H9 (cell line): ENCODE results near the gene MAN1B1. TPM values are rescaled to one million over a fixed set of nuclear protein-coding genes. Genes with fewer than 3 reads are reported as not detected.

Experiments used
- DNase-seq: peaks from one replicate; pipeline ENCODE4 v3.0.0-alpha.2; 2017
- H2AFZ ChIP-seq: one replicate; pipeline ENCODE4 v1.6.1; 2013; ENCODE audit warnings: mild to moderate bottlenecking, low read length, control low read depth, moderate library complexity
- H2AK5ac ChIP-seq: 2 replicates; pipeline ENCODE4 v1.6.1; 2013; ENCODE audit warnings: low read length, control low read depth, mixed read lengths; ENCODE audit not compliant: insufficient read length
- H2BK120ac ChIP-seq: one replicate; pipeline ENCODE4 v1.6.1; 2013; ENCODE audit warnings: low read depth, mild to moderate bottlenecking, low read length, control low read depth, inconsistent platforms; ENCODE audit not compliant: poor library complexity, severe bottlenecking
- H2BK12ac ChIP-seq: 2 replicates; pipeline ENCODE4 v1.6.1; 2013; ENCODE audit warnings: low read length, control low read depth, mixed read lengths, low read depth; ENCODE audit not compliant: insufficient read length
- H2BK15ac ChIP-seq: 2 replicates; pipeline ENCODE4 v1.6.1; 2013; ENCODE audit warnings: low read depth, low read length, control low read depth
- H2BK20ac ChIP-seq: one replicate; pipeline ENCODE4 v1.6.1; 2013; ENCODE audit warnings: low read depth, mild to moderate bottlenecking, low read length, control low read depth, inconsistent platforms; ENCODE audit not compliant: poor library complexity, severe bottlenecking
- H2BK5ac ChIP-seq: 2 replicates; pipeline ENCODE4 v1.6.1; 2013; ENCODE audit warnings: low read length, control low read depth, mixed read lengths; ENCODE audit not compliant: insufficient read length
- H3K14ac ChIP-seq: 2 replicates; pipeline ENCODE4 v1.6.1; 2013; ENCODE audit warnings: low read length, control low read depth; ENCODE audit not compliant: insufficient read depth
- H3K18ac ChIP-seq: 2 replicates; pipeline ENCODE4 v1.6.1; 2013; ENCODE audit warnings: low read depth, mild to moderate bottlenecking, mixed read lengths, low read length, control low read depth; ENCODE audit not compliant: insufficient read length
- H3K23ac ChIP-seq: 2 replicates; pipeline ENCODE4 v1.6.1; 2013; ENCODE audit warnings: low read length, control low read depth, mixed read lengths, low read depth; ENCODE audit not compliant: insufficient read length
- H3K23me2 ChIP-seq: 2 replicates; pipeline ENCODE4 v1.6.1; 2013; ENCODE audit warnings: low read depth, mild to moderate bottlenecking, mixed read lengths, low read length, control low read depth; ENCODE audit not compliant: insufficient read length, poor library complexity, severe bottlenecking
- H3K27ac ChIP-seq: 2 replicates; pipeline ENCODE4 v1.5.1; 2013; ENCODE audit warnings: low read length, control low read depth, mixed read lengths, low read depth; ENCODE audit not compliant: insufficient read length
- H3K27me3 ChIP-seq: 2 replicates; pipeline ENCODE4 v1.6.1; 2013; ENCODE audit warnings: low read length, control low read depth, inconsistent platforms; ENCODE audit not compliant: insufficient read depth
- H3K4ac ChIP-seq: 2 replicates; pipeline ENCODE4 v1.6.1; 2013; ENCODE audit warnings: low read depth, mild to moderate bottlenecking, control low read depth, inconsistent platforms, low read length, moderate library complexity
- H3K4me1 ChIP-seq: 2 replicates; pipeline ENCODE4 v1.6.1; 2013; ENCODE audit warnings: low read length, control low read depth, inconsistent platforms; ENCODE audit not compliant: insufficient read depth
- H3K4me2 ChIP-seq: 2 replicates; pipeline ENCODE4 v1.6.1; 2013; ENCODE audit warnings: low read length, control low read depth, mixed read lengths; ENCODE audit not compliant: insufficient read length, insufficient read depth
- H3K56ac ChIP-seq: 2 replicates; pipeline ENCODE4 v1.6.1; 2013; ENCODE audit warnings: low read depth, mild to moderate bottlenecking, mixed read lengths, low read length, control low read depth; ENCODE audit not compliant: insufficient read length
- H3K79me1 ChIP-seq: 2 replicates; pipeline ENCODE4 v1.6.1; 2013; ENCODE audit warnings: low read depth, mild to moderate bottlenecking, moderate library complexity, low read length, control low read depth, inconsistent platforms; ENCODE audit not compliant: insufficient read depth, poor library complexity, severe bottlenecking
- H3K79me2 ChIP-seq: 2 replicates; pipeline ENCODE4 v1.6.1; 2013; ENCODE audit warnings: low read length, control low read depth, inconsistent platforms; ENCODE audit not compliant: insufficient read depth
- H3K9ac ChIP-seq: 2 replicates; pipeline ENCODE4 v1.6.1; 2013; ENCODE audit warnings: low read length, control low read depth, mixed read lengths; ENCODE audit not compliant: insufficient read length; ENCODE audit errors: extremely low read depth
- H3K9me3 ChIP-seq: one replicate; pipeline ENCODE4 v1.6.1; 2013; ENCODE audit warnings: low read depth, low read length, inconsistent platforms; ENCODE audit not compliant: control insufficient read depth
- H3T11ph ChIP-seq: one replicate; pipeline ENCODE4 v1.6.1; 2013; ENCODE audit warnings: mild to moderate bottlenecking, low read length, control low read depth, inconsistent platforms
- H4K20me1 ChIP-seq: one replicate; pipeline ENCODE4 v1.6.1; 2013; ENCODE audit not compliant: control insufficient read depth, insufficient read length, insufficient read depth
- H4K5ac ChIP-seq: 2 replicates; pipeline ENCODE4 v1.6.1; 2013; ENCODE audit warnings: low read depth, mild to moderate bottlenecking, mixed read lengths, low read length, control low read depth; ENCODE audit not compliant: insufficient read length
- H4K8ac ChIP-seq: replicated peaks from 2 replicates; pipeline ENCODE4 v1.6.1; 2013; ENCODE audit warnings: low read length, control low read depth, mixed read lengths, low read depth; ENCODE audit not compliant: insufficient read length
- H4K91ac ChIP-seq: 2 replicates; pipeline ENCODE4 v1.6.1; 2013; ENCODE audit warnings: low read depth, mild to moderate bottlenecking, moderate library complexity, mixed read lengths, low read length, control low read depth; ENCODE audit not compliant: insufficient read length
- H3K27ac Mint-ChIP-seq, 3 experiments: 2 replicates in 2 of 3; 3 replicates in 1 of 3; pipeline ENCODE4 v1.8.0; 2020 to 2021; ENCODE audit warnings: mixed read lengths in 3 of 3, mild to moderate bottlenecking in 1 of 3, moderate library complexity in 1 of 3
- H3K27me3 Mint-ChIP-seq: 2 replicates; pipeline ENCODE4 v1.8.0; 2021; ENCODE audit warnings: low read depth, mild to moderate bottlenecking, moderate library complexity, mixed read lengths
- H3K36me3 Mint-ChIP-seq, 3 experiments: 2 replicates in 2 of 3; 3 replicates in 1 of 3; pipeline ENCODE4 v1.8.0; 2020 to 2021; ENCODE audit warnings: low read depth in 3 of 3, mixed read lengths in 3 of 3; ENCODE audit not compliant: insufficient read depth in 1 of 3
- H3K4me1 Mint-ChIP-seq, 2 experiments: 2 replicates each; pipeline ENCODE4 v1.8.0; 2020; ENCODE audit warnings: mixed read lengths in 2 of 2
- H3K4me3 Mint-ChIP-seq, 2 experiments: 2 replicates in 1 of 2; 3 replicates in 1 of 2; pipeline ENCODE4 v1.8.0; 2020 to 2021; ENCODE audit warnings: mild to moderate bottlenecking in 2 of 2, mixed read lengths in 2 of 2, moderate library complexity in 1 of 2
- H3K9me3 Mint-ChIP-seq, 2 experiments: 2 replicates in 1 of 2; 3 replicates in 1 of 2; pipeline ENCODE4 v1.8.0; 2020; ENCODE audit warnings: mild to moderate bottlenecking in 2 of 2, mixed read lengths in 2 of 2, moderate library complexity in 1 of 2
- CTCF ChIP-seq: fragments of 200-600 bp; sonication (generic); conservative IDR thresholded peaks from 3 replicates; pipeline ENCODE4 v1.8.0; 2021; ENCODE audit warnings: antibody characterized with exemption, mild to moderate bottlenecking
- WGBS: extraction: QIAGEN DNeasy Blood & Tissue Kit; methylation state at CpG from one replicate; pipeline ENCODE4 v1.1.7; 2013; ENCODE audit warnings: missing lambda C conversion rate, low lambda C conversion rate, mixed read lengths; ENCODE audit not compliant: insufficient read length; ENCODE audit errors: extremely low coverage; 5-methylcytosine and 5-hydroxymethylcytosine counted together
- total RNA-seq: library from RNA; stranded (reverse); gene quantifications from 2 replicates; pipeline ENCODE4 v1.2.1, GENCODE V29; 2021

MAN1B1 gene
- total RNA-seq, 1 experiment from 2014 or later: 34.9 TPM

GRCh38 chr9:137136881-137137607 lies 50.3 kb downstream of the MAN1B1 start:
- no peaks in the 10 kb centered on the region for H3K79me2 ChIP-seq
- no CpG with 5 or more reads among the region's 23 CpGs for WGBS
- H3K27me3 Mint-ChIP-seq: peaks cover 90% of the 10 kb centered on the region
- no peak overlapping the region for H2BK5ac ChIP-seq
- no peak overlapping the region for H4K91ac ChIP-seq
- H3K27ac Mint-ChIP-seq: no peak overlapping the region
- peaks cover 29% of the 10 kb centered on the region; the same call in 1 of the 2 replicates for H3K27me3 ChIP-seq
- H3K18ac ChIP-seq: no peak overlapping the region
- no peaks in the 10 kb centered on the region; a peak in 2 of 5 replicates for H3K9me3 Mint-ChIP-seq
- H3K4me1 Mint-ChIP-seq: peaks cover 0 to 12% of the 10 kb centered on the region in 2 experiments; a peak in 2 of 4 replicates
- H2BK15ac ChIP-seq: no peak overlapping the region
- H3K27ac ChIP-seq: no peak overlapping the region
- H3K4me2 ChIP-seq: no peak overlapping the region
- no peak overlapping the region for H3K56ac ChIP-seq
- H4K5ac ChIP-seq: no peak overlapping the region
- H2AK5ac ChIP-seq: no peak overlapping the region
- no peak overlapping the region for H3K14ac ChIP-seq
- H3K79me1 ChIP-seq: no peaks in the 10 kb centered on the region
- H3K4ac ChIP-seq: no peak overlapping the region
- peaks cover 2% of the 10 kb centered on the region for H4K20me1 ChIP-seq
- no peak overlapping the region for H3K9ac ChIP-seq
- no peak for TF ChIP-seq CTCF
- no peaks in the 10 kb centered on the region for H3K9me3 ChIP-seq
- H2BK120ac ChIP-seq: no peak overlapping the region
- H2BK12ac ChIP-seq: no peak overlapping the region
- no peak overlapping the region for H3K4me3 Mint-ChIP-seq
- no peak overlapping the region for H2AFZ ChIP-seq
- no peaks in the 10 kb centered on the region for H3K36me3 Mint-ChIP-seq
- H2BK20ac ChIP-seq: no peak overlapping the region
- H3K23ac ChIP-seq: no peak overlapping the region
- H3K4me1 ChIP-seq: no peaks in the 10 kb centered on the region
- no peaks in the 10 kb centered on the region for H3K23me2 ChIP-seq
- H4K8ac ChIP-seq: no peak overlapping the region
- H3T11ph ChIP-seq: no peak overlapping the region
- no peak for DNase-seq
